ENCODE results near the gene RAB22A.

RAB22A gene

DNA sequence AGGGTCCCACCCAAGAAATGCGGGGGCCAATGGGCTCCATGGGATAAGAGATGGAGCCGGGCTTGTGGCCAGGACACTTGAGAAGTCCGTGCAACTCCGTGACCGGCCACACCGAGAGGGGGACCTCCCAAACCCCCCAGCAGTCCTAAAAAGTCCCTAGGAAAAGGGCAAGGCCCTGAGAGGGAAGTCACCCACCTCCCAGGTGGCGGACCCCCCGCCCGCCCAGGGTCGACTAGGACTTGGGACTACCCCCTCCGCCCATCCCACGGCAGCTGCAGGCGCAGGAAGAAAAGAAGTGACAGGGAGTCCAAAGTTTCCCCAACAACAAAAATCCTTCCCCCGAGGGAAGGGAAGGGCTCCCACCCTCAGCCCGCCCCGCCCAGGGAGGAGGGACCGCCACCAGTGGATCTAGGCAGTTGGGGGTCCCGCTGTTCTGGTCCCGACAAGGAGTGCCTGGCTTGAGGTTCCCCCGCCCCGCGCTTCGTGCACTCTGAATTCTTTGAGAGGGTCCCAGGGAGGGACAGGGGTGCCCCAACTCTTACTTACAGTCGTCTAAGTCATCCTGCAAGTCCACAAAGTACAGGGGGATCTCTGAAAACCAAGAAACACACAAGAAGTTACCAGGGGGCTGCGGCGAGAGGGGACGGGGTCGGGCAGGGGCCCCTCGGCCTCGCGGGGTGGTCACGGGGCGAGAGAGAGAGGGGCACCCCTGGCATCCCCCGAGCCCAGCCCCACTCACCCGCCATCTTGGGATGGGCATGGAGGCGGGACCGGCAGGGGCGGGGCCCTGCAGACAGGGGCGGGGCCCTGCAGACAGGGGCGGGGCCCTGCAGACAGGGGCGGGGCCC lies 611 bp upstream of the RAB22A start:
- FAIRE-seq (no peak), DNase-seq (ENCODE audit: insufficient read length, low spot score) (no peak)
- TF ChIP-seq CTCF (IDR thresholded peaks at IDR 0.05; ENCODE audit: insufficient read depth, missing control alignments) = no peak

DNA sequence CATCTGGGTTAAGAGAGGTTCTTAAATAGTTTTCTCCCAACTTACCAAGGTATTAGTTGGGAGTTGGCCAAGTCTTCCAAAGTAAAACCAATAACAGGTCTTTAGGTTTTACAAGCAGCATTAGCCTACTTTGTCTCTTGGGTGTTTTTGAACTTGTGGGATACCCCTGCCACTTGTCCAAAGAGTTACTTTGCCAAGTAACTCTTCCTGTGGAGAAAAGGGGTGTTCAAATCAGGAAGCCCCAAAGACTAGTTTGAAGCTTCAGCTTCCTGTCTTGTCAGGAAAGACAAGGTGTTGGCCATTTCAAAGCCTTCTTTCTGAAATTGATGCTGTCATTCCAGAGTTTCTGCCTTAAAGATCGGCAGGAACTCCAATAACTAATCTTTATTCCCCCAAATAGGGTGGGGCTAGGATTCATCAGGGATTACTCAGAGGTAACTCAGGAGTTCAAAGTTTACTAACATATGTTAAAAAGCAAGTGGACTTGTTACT lies 822 bp downstream of the RAB22A start:
- TF ChIP-seq CTCF (IDR thresholded peaks at IDR 0.05; ENCODE audit: insufficient read depth, missing control alignments) = no peak
- FAIRE-seq = no peak
- DNase-seq (ENCODE audit: insufficient read length, low spot score) = no peak

DNA sequence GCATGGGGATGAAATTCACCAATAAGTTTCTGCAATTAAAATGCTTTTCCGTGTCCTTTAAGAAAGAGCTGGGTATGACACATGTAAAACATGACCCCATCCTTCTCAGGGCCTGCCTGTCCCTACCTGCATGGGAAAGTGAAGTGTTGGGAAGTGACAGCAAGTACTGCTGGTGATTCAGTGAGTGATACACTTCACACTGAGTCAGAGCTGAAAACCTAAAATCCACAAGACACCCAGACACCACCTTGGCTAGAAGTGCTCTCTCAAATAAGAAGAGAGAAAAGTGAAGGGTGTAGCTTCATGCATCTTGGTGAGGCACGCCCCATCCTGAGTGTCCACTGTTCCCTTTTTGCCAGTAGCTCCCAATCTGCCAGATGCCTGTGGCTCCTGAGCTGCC lies 3.3 kb downstream of the RAB22A start:
- FAIRE-seq (no peak), DNase-seq (ENCODE audit: insufficient read length, low spot score) (no peak)
- no peak for TF ChIP-seq CTCF (IDR thresholded peaks at IDR 0.05; ENCODE audit: insufficient read depth, missing control alignments)

DNA sequence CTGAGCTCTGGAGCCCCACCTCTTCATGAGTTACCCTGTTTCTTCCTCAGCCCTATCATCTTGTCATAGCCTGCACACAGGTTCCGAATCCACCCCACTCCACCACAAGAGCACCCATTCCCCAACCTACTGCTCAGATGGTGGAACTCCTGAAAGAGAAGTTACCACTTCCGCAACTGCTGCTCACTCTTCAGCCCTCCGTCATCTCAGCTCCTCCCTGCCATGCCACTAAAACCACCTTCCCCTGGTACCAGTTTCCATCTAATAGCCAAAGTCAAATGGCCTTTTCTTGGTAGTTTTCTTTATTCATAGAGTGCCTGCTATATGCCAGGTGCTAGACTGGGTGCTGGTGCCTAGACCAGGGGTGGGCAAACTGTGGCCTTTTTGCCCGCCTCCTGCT lies 3.9 kb downstream of the RAB22A start:
- no peak for DNase-seq (ENCODE audit: insufficient read length, low spot score)
- TF ChIP-seq CTCF (IDR thresholded peaks at IDR 0.05; ENCODE audit: insufficient read depth, missing control alignments) = no peak
- no peak for FAIRE-seq

- TF ChIP-seq CTCF (IDR thresholded peaks at IDR 0.05; ENCODE audit: insufficient read depth, missing control alignments) = no peak
- DNase-seq (ENCODE audit: insufficient read length, low spot score) = no peak
- no peak for FAIRE-seq
Observed at GRCh38 chr20:58321205-58321604, 11.7 kb downstream of the RAB22A start.

GRCh38 chr20:58322083-58322482 lies 12.6 kb downstream of the RAB22A start:
- DNase-seq (ENCODE audit: insufficient read length, low spot score) (no peak), FAIRE-seq (no peak)

More at GRCh38 chr20:58322083-58322482, 12.6 kb downstream of the RAB22A start:
- no peak for TF ChIP-seq CTCF (IDR thresholded peaks at IDR 0.05; ENCODE audit: insufficient read depth, missing control alignments)
